GM12864 (cell line): ENCODE data around the gene RB1.

Experiments used
- DNase-seq: peaks from one replicate; pipeline ENCODE4 v3.0.0-alpha.2; 2011; ENCODE audit warnings: low read depth
- H3K4me3 ChIP-seq: 2 replicates; pipeline ENCODE4 v1.5.1; 2011; ENCODE audit warnings: mild to moderate bottlenecking, low read depth, low read length, control low read depth
- CTCF ChIP-seq: IDR thresholded peaks from 2 replicates; pipeline ENCODE4 v1.5.1; 2011; ENCODE audit warnings: low read depth, mild to moderate bottlenecking, moderate library complexity, low read length, control low read depth, inconsistent platforms; ENCODE audit errors: missing control alignments

Gene RB1

GRCh38 chr13:48295271-48295670 lies 8.3 kb upstream of the RB1 start:
- no peak overlapping the region for H3K4me3 ChIP-seq
- no peak for TF ChIP-seq CTCF
- DNase-seq, result no peak

GRCh38 chr13:48296528-48296927 lies 7.0 kb upstream of the RB1 start:
- no peak for TF ChIP-seq CTCF
- no peak for DNase-seq
- no peak overlapping the region for H3K4me3 ChIP-seq

GRCh38 chr13:48297131-48297786 lies 6.3 kb upstream of the RB1 start:
- DNase-seq, result no peak
- H3K4me3 ChIP-seq, result no peak overlapping the region
- no peak for TF ChIP-seq CTCF

DNA sequence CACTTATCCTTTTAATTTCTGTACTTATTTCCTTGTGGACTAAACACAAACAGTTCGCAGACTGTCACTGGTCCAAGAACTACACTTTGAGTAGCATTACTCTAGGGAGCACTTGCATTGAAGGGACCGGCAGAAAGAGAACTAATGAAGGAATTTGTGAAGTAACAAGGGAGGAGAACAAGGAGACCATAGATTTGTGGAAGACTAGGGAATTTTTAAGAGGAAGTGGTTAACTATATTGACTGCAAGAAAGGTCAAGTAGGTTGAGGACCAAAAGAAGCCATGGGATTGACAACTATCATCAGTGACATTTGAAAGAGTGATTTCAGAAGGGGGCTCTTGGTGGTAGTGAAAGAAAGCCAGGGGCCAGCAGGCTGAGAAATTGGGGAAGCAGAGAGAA lies 4.0 kb upstream of the RB1 start:
- no peak for TF ChIP-seq CTCF

DNA sequence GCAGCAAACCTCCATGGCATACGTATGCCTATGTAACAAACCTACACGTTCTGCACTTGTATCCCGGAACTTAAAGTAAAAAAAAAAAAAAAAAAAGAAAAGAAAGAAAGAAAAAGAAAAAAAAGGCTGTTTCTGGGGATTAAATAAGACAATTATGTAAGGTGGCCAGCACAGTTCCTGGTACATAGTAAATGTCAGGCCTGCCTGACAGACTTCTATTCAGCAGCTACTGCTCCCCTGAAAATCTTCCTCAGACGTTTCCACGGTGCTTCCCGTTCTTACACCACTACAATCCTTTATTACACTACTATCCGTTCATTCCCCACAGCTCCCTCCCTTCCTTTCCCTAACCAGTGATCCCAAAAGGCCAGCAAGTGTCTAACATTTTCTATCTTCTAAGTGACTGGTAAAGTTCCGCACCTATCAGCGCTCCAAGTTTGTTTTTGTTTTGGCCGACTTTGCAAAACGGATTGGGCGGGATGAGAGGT lies 636 bp upstream of the RB1 start:
- no peak for TF ChIP-seq CTCF
- no peak for DNase-seq
- H3K4me3 ChIP-seq, result peak overlapping the region; percentile 93

More for the DNA sequence above, 4.0 kb upstream of the RB1 start:
- H3K4me3 ChIP-seq, result no peak overlapping the region
- DNase-seq, result no peak

GRCh38 chr13:48304143-48304876 lies 759 bp downstream of the RB1 start:
- TF ChIP-seq CTCF, result no peak
- peak overlapping the region; percentile 93 for H3K4me3 ChIP-seq
- peak; percentile 93 for DNase-seq
